Subcutaneous adipose tissue (tissue), 4 donors: Measurements from ENCODE around the gene ACOX3. TPM values are rescaled to one million over a fixed set of nuclear protein-coding genes. Genes with fewer than 3 reads are reported as not detected.

ENCODE experiments used
- CTCF ChIP-seq: fragments of 450-650 bp; IDR thresholded peaks from one replicate; pipeline ENCODE4 v1.5.1; 2016; ENCODE audit warnings: low read depth, mild to moderate bottlenecking, control low read depth, antibody characterized with exemption, moderate library complexity
- total RNA-seq, 4 donors: library from RNA; depleted of rRNA; stranded (reverse); fragments of >200 nt; gene quantifications; one replicate each; pipeline ENCODE4 v1.1.0, GENCODE V29; 2016

Gene ACOX3
- total RNA-seq, 4 donors from 2014 or later = 12.2 to 33.7 (median 17.3) TPM

GRCh38 chr4:8407756-8408155, 32.8 kb downstream of the ACOX3 start:
- TF ChIP-seq CTCF = no peak

GRCh38 chr4:8407316-8407715, 33.2 kb downstream of the ACOX3 start:
- TF ChIP-seq CTCF = no peak

GRCh38 chr4:8405516-8405875, 35.0 kb downstream of the ACOX3 start:
- no peak for TF ChIP-seq CTCF

GRCh38 chr4:8404791-8405515, 35.6 kb downstream of the ACOX3 start:
- no peak for TF ChIP-seq CTCF

GRCh38 chr4:8403976-8404375, 36.5 kb downstream of the ACOX3 start:
- no peak for TF ChIP-seq CTCF

GRCh38 chr4:8403173-8403753, 37.3 kb downstream of the ACOX3 start:
- TF ChIP-seq CTCF = no peak

- TF ChIP-seq CTCF = no peak
Observed at GRCh38 chr4:8402640-8403039, 37.9 kb downstream of the ACOX3 start.
